ENCODE results near the gene PSD2.

Gene PSD2

DNA sequence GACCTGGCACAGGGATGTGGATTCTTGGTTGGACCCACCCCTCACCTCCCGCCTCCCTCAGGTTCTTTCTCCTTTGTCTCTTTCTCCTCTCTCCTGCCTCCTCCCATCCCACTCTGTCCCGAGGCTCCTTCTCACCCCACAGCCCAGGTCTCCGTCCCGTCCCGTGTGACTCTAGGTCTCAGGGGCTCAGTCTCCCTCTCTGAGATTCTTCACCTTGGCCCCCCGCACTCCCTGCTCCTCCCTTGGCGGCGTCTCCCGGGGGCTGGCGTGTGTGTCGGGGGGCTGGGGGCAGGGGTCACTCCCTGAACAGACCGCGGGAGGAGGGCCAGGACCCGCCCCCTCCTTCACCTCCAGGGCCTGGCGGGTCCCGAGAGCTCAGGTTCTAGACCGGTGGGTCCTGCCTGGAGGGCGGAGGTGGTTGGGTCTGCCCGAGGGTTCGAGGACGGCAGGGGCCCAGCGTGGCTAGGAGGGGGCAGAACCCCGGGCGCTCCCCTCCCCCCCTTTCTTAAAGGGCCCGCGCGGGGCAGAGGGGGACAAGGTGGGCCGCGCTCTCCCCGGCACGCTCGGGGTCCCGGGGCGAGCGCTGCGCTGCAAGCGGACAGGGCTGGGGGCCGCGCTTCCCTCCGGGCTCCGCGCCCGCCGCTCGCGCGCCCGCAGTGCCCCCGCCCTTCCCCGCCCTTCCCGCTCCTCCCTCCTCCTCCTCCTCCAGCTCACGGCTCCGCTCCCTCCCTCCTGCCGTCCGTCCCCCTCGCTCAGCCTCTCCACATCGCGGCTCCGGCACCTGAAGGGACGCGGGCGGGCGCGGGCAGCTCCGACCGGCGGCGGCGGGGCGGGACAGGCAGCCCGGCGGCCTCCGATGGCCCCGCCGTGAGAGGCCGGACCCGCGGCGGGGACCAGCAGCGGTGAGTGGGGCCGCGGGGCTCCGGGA is at the start of gene PSD2:
PSD2 (plus strand) TSS at position 735 of the 928 bp plus-strand sequence. CDS start 13,633 bp downstream, outside the sequence.
- Mint-ChIP-seq H3K4me1 (peaks cover under 1% of the 10 kb centered on the region), H3K27ac (no peak within 1 kb of the TSS), H3K4me3 (peak within 1 kb of the TSS; percentile 30), H3K36me3 (no peaks in the 10 kb centered on the region), H3K9me3 (no peaks in the 10 kb centered on the region)
- ATAC-seq (peak; percentile 34), DNase-seq (ENCODE audit: low spot score in 2 of 2) (no peak)

DNA sequence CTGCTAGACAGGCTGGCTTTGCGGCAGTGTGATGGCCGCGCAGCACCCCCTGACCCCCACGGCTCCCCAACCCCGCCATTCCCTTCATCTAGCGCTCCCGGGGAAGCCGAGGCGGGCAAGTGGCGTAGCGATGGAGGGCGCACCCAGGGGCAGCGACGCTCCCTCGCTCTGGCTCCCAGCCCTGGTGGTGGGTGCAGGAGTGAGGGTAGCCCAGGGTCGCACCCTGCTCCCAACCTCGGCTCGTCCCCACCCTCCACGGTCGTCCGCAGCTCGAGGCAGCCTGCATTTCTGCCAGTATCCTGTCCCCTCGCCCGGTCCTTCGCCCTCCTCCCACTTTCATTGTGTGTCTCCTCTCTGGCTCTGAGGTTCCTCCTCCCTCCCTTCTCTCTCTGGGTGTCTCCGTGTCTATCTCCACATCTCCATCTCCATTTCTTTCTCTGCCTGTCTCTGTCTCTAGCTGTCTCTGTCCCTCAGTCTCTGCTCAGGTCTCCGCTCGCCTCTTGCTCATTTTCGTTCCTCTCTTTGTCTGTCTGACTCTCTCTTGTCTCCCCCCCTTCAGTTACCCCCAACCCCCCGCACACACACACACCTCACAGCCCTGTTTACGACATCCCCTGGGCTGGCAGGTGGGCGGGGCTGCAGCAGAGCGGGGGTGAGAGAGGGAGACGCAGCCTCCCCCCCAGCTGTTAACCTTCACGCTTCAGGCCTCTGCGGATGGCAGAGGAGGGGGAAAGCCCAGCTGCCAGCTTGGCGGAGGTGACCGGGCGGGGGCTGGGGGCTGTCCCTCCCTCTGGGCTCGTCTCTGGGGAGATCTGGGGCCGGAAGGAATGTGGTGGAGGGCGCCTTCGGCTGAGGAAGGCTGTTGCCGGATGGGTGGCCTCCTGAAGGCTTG is 48.7 kb upstream of the PSD2 start:
- no peaks in the 10 kb centered on the region for H3K9me3 Mint-ChIP-seq
- peak overlapping the region; percentile 81 for H3K4me3 Mint-ChIP-seq
- DNase-seq (ENCODE audit: low spot score in 2 of 2): peak; percentile 61 to 87
- H3K4me1 Mint-ChIP-seq: peaks cover 71% of the 10 kb centered on the region
- peak overlapping the region; percentile 93 for H3K27ac Mint-ChIP-seq
- peak; percentile 72 for ATAC-seq
- no peaks in the 10 kb centered on the region for H3K36me3 Mint-ChIP-seq

DNA sequence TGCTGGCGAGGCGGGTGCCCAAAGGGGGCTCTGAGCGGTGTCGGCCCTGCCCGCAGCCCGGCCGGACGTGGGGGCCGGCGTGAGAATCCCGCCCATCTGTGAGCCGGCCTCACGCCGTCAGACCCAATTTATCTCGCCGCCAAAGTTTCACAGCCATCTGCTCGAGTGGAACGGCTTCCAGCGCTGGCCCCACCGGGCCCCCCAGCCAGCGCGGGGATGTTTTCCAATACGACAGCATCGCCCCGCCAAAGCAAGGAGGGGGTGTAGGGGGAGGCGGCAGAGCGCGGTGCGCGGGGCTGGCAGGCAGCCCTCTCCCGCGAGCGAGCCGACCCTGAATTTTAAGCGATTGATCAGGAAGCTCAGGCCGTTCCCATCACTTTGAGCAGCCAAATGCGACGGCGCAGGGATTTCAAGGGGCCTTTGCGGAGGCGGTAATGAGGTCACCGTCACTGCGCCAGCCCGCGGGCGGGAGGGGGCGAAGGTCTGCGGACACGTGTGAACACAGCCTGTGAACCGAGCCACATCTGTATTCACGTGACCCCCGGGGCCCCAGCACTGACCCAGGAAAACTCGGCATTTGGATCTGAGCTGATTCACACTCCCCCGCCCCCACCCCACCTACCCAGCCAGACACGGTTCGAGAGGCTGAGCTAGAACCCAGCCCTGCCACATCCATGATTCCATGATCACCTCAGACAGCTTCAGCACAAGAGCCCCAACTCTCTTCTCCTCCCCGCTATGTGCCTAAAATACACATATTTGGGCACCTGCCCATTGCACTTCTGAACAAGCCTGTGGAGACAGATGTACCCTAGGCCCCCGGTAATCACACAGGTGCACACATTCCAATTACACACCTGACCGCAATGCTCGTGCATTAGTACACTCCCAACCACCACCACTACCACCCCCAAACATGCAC is 47.8 kb upstream of the PSD2 start:
- Mint-ChIP-seq H3K4me1 (peaks cover 80% of the 10 kb centered on the region), H3K9me3 (no peaks in the 10 kb centered on the region), H3K4me3 (peak overlapping the region; percentile 81), H3K36me3 (no peaks in the 10 kb centered on the region), H3K27ac (peak overlapping the region; percentile 93)
- ATAC-seq (peak; percentile 45), DNase-seq (ENCODE audit: low spot score in 2 of 2) (peak; percentile 53 to 79)

DNA sequence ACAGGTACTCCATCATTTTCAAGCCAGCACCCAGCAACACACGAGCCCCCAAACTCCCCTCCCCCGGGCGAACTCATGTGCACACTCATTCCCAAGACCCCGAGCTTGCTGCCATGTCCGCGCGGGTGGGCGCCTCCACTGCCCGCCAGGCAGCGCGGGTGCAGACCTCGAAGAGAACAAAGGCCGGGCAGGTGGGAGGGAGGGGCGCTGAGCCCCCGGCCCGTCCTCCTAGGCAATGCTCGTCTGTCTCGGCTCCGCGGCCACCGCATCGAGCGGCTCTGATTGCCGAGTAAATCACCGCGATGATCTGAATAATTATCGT is 47.1 kb upstream of the PSD2 start:
- DNase-seq (ENCODE audit: low spot score in 2 of 2) (no peak), ATAC-seq (no peak)
- Mint-ChIP-seq H3K36me3 (no peaks in the 10 kb centered on the region), H3K4me1 (peaks cover 79% of the 10 kb centered on the region), H3K4me3 (peak overlapping the region; percentile 81), H3K9me3 (no peaks in the 10 kb centered on the region), H3K27ac (peak overlapping the region; percentile 93)

DNA sequence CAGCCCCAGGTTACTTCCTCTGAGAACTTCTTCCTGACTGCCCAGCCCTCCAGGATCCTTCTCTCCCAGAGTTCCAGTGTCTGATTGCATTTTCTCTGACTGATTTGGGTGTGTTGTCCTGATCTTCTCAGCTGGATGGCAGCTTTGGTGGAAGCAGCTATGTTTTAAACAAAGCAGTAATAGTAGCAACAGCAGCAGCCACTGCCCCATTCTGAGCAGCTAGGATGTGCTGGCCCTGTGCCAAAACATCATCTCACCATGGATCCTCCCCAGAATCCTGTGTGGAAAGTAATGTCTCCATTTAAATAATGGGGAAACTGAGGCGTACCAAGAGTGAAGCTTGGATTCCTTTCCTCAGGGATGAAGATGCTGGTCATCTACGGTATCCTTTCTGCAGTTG is 46.4 kb upstream of the PSD2 start:
- no peak overlapping the region for H3K27ac Mint-ChIP-seq
- H3K4me3 Mint-ChIP-seq: peak overlapping the region; percentile 81
- DNase-seq (ENCODE audit: low spot score in 2 of 2): no peak
- H3K36me3 Mint-ChIP-seq: no peaks in the 10 kb centered on the region
- no peaks in the 10 kb centered on the region for H3K9me3 Mint-ChIP-seq
- ATAC-seq: no peak
- peaks cover 76% of the 10 kb centered on the region for H3K4me1 Mint-ChIP-seq

DNA sequence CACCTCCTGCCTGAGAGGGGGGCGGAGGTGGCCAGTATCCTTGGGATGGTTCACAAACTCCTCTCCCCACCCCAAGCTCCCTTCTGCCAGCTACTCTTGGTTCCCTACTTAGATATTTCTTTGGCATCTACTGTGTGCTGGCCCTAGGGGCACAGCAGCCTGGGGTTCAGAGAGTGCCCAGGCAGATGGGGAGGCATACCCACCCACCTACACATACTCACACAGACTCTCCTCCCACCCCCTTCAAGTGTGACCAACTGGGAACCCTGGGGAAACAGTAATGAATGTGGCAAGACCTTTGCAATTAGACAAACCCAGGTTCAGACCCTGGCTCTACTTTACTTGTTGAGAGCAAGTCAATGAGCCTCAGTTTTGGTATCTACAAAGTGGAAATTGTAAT is 44.4 kb upstream of the PSD2 start:
- no peak for ATAC-seq
- no peaks in the 10 kb centered on the region for H3K36me3 Mint-ChIP-seq
- no peak overlapping the region for H3K4me3 Mint-ChIP-seq
- H3K27ac Mint-ChIP-seq: no peak overlapping the region
- peaks cover 72% of the 10 kb centered on the region for H3K4me1 Mint-ChIP-seq
- H3K9me3 Mint-ChIP-seq: no peaks in the 10 kb centered on the region
- DNase-seq (ENCODE audit: low spot score in 2 of 2): no peak

DNA sequence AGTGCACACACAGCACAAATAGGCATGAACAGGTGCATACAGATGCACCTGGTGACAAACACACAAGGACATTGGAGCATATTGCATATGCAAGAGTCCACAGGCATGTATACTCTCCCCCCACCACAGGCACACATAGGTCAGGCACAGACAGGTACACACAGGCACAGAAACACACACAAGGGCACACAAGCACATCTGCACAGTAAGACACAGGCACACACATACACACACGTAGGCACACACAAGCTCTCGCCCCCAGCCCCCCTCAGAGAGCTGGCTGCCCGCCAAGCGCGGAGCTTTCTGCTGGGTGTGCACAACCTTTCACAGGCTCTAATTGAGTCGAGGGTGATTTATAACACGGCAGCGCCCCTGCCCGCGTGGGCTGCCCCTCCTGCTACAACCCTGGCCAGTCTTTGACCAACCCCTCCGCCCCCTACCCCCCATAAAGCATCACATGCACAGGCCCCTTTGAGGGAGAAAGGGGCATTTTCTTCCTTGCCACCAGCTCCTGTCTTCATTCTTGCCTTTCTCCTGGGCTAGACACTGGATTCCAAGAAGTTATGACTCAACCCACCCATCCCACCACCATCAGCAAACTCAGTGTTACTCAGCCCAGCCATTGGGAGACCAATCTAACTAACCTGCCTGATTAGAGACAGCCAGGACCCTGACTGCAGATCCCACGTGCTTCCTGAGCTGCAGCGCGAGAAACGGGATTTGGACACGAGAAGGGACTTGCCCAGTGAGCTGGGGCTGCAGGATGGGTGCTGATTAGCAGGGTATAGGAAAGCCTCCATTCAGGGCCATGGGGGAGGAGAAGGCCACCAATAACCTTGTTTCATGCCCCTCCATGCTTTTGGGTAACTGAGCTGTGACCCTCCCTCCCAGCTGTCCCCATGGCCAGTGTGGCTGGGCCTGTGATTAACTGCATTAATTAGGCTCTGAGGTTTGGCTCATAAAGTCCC is 42.8 kb upstream of the PSD2 start:
- DNase-seq (ENCODE audit: low spot score in 2 of 2): no peak
- Mint-ChIP-seq H3K36me3 (no peaks in the 10 kb centered on the region), H3K27ac (peak overlapping the region; percentile 48), H3K4me1 (peaks cover 72% of the 10 kb centered on the region), H3K9me3 (no peaks in the 10 kb centered on the region), H3K4me3 (no peak overlapping the region)
- peak; percentile 76 for ATAC-seq

DNA sequence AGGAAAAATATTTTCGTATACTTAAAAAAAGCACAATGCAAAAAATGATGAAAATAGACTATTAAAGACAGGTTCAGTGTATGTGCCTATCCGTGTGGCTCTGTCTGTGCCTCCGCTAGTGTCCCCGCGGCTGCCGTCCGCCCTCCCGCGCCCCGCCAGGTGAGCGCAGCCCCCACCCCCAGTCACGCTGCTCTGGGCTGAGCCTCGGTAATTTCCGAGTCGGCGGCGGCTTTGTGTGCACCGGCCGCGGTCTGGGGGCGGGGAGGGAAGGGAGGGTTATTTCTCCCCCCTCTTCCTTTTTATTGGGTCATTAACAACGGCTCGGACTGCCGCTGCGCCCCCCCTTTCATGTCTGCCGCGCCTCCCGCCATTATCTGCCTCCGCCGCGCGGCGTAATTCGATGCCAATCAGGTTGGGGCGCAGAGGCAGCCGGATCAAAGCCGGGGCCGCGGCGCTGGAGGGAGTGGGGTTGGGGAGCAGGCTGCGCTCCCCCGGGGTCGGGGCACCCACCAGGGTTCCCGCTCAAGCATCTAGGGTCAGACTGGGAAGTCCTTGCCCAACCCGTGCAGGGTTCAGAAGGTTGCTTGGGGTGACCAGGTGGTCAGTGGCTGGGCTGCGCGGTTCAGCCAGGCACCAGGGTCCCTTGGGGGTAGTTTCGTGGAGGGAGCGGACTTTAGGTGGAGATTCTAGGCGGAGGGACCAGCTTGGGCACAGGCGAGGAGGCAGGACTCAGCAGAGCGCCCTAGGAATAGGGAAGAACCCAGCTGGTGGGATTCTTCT is 39.5 kb upstream of the PSD2 start:
- DNase-seq (ENCODE audit: low spot score in 2 of 2): no peak
- Mint-ChIP-seq H3K4me1 (peaks cover 54% of the 10 kb centered on the region), H3K4me3 (peak overlapping the region; percentile 47), H3K9me3 (no peaks in the 10 kb centered on the region), H3K27ac (peak overlapping the region; percentile 7), H3K36me3 (no peaks in the 10 kb centered on the region)
- peak; percentile 14 for ATAC-seq

DNA sequence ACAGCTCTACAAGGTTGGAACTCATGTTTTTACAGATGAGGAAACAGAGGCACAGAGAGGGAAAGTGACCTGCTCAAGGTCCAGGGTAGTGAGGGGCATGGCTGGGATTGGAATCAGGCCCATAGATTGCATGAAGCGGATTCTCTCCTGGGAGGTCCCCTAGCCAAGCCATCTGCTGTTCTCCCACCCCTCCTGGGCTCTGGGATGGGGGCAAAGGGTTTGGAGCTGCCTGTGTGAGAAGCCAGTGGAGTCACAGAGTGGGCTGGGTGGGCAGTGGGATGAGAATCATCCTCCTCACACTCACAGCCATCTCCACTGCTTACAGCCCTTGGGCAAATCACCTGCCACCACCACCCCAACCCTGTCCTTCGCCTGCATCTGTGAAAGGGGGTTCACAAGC is 38.6 kb upstream of the PSD2 start:
- H3K4me3 Mint-ChIP-seq: peak overlapping the region; percentile 47
- no peak overlapping the region for H3K27ac Mint-ChIP-seq
- H3K9me3 Mint-ChIP-seq: no peaks in the 10 kb centered on the region
- peaks cover 49% of the 10 kb centered on the region for H3K4me1 Mint-ChIP-seq
- DNase-seq (ENCODE audit: low spot score in 2 of 2): no peak
- H3K36me3 Mint-ChIP-seq: no peaks in the 10 kb centered on the region
- ATAC-seq: no peak

DNA sequence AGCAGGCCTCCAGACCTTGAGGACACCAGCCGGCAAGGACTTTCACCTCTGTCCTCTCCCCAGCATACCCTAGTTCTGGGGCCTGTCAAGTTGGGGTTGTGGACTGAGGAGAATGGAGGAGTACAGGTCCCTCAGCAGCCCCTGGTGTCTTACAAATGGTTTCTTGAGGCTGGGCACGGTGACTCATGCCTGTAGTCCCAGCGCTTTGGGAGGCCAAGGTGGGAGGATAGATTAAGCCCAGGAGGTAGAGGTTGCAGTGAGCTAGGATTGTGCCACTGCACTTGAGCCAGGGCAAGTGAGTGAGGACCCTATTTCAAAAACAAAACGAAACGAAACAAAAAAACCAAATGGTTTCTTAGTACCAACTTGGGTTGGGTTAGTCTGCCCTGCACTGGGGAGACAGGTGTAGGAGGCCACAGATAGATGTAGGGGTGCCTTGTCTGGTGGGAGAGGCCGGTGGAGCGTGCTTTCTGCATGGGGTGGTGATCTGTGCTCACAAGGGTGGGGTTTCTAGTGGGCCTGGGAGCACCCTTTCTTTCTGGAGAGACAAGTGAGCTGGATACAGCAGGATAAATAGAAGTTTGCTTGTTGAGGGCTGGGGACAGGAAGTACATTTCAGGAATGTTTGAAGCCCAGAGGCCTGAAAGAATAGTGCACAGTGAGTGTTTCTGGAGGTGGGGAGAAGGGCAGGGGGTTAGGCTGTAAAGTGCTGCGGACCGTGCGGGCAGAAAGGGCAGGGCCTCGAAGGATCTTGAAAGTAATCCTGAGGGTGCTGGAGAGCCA is 37.7 kb upstream of the PSD2 start:
- ATAC-seq (no peak), DNase-seq (ENCODE audit: low spot score in 2 of 2) (no peak)
- Mint-ChIP-seq H3K9me3 (no peaks in the 10 kb centered on the region), H3K27ac (peak overlapping the region; percentile 54), H3K4me1 (peaks cover 39% of the 10 kb centered on the region), H3K4me3 (no peak overlapping the region), H3K36me3 (no peaks in the 10 kb centered on the region)

DNA sequence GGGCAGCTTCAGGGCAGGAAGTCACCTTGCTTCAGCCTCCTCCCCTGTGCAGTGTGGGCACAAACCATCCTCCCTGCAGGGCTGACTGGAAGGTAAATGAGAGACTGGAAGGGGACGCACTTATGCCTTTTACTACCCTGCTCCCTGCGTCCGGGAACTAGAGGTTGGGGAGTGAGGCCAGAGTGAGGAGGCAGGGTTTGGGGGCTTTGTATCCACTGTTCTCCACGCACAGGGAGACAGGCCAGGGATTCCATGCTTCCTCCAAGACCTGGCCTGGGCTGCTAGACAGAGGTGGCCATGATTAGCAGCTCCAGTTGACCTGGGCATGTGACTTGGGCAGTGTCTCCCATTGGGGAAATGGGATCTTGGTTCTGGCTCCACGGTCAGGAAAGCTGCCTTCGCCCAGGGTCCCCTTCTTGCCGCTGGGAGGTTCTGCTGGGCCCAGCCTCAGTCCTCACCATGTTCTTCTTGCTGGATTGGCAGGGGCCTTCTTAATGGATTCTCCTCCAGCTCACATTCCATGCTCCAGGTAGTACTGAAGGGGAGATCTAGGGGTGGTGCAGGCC is 37.0 kb upstream of the PSD2 start:
- H3K27ac Mint-ChIP-seq: peak overlapping the region; percentile 54
- H3K9me3 Mint-ChIP-seq: no peaks in the 10 kb centered on the region
- ATAC-seq (no peak), DNase-seq (ENCODE audit: low spot score in 2 of 2) (no peak)
- H3K4me1 Mint-ChIP-seq: peaks cover 37% of the 10 kb centered on the region
- no peaks in the 10 kb centered on the region for H3K36me3 Mint-ChIP-seq
- H3K4me3 Mint-ChIP-seq: no peak overlapping the region

DNA sequence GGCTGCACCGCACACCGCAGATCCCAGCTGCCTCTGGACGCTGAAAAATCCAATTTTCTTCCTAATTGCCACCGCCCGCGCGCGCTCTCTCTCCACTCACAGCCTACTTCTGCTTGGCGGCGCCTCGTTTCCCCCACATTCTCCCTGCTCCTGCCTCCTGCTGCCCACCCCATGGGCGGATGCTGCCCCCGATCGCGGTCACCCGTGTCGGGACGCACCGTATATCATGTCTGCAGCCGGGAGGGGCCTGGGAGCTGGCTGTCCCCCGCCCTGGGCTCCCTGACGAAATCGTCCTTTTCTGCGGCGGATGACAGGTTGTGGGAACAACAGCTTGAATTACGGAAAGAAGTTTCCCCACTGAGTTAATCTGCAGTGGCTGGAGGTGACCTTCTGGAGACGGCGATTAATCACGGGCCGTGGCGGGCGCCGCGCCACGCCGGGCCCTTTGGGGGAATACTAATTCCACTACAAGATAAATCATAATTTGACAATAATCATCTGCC is 36.3 kb upstream of the PSD2 start:
- H3K4me3 Mint-ChIP-seq: no peak overlapping the region
- H3K27ac Mint-ChIP-seq: peak overlapping the region; percentile 73
- no peaks in the 10 kb centered on the region for H3K36me3 Mint-ChIP-seq
- H3K4me1 Mint-ChIP-seq: peaks cover 43% of the 10 kb centered on the region
- DNase-seq (ENCODE audit: low spot score in 2 of 2) (no peak), ATAC-seq (no peak)
- no peaks in the 10 kb centered on the region for H3K9me3 Mint-ChIP-seq
